ENCODE results near the gene PCTP. TPM values are rescaled to one million over a fixed set of nuclear protein-coding genes. Genes with fewer than 3 reads are reported as not detected.

The PCTP gene
- total and polyA plus RNA-seq, 2 experiments from 2014 or later, result 22.7 to 35.4 TPM

- H3K4me1 ChIP-seq (ENCODE audit: insufficient read depth), result peaks cover 39% of the 10 kb centered on the region
- H3K27ac ChIP-seq, result no peak overlapping the region
- no peak overlapping the region for H3K4me3 ChIP-seq
- H3K36me3 ChIP-seq (replicated peaks; ENCODE audit: insufficient read depth, low read depth), result no peaks in the 10 kb centered on the region
- no peaks in the 10 kb centered on the region for H3K9me2 ChIP-seq (replicated peaks; ENCODE audit: insufficient read depth)
- TF ChIP-seq CTCF (IDR thresholded peaks at IDR 0.05; ENCODE audit: poor library complexity) (no peak), EZH2 (IDR thresholded peaks at IDR 0.05; ENCODE audit: borderline replicate concordance) (no peak), EZH2phosphoT487 (IDR thresholded peaks at IDR 0.05; ENCODE audit: low read depth, severe bottlenecking, unreplicated experiment) (no peak)
- H3K27me3 ChIP-seq, result no peaks in the 10 kb centered on the region
- no peak overlapping the region for H3K4me2 ChIP-seq
- 83% methylated on average over 1 of the region's 1 CpG for WGBS (ENCODE audit: low lambda C conversion rate, missing lambda C conversion rate)
- H4K20me1 ChIP-seq (ENCODE audit: insufficient read depth, poor library complexity, severe bottlenecking), result no peaks in the 10 kb centered on the region
- DNase-seq (ENCODE audit: low spot score), result no peak
- H3K9me3 ChIP-seq (ENCODE audit: low read depth), result no peaks in the 10 kb centered on the region
- no peak overlapping the region for H2AFZ ChIP-seq
- no peaks in the 10 kb centered on the region for H3K79me2 ChIP-seq
These were observed 22.9 kb upstream of the PCTP start for GRCh38 chr17:55727920-55728319.

DNA sequence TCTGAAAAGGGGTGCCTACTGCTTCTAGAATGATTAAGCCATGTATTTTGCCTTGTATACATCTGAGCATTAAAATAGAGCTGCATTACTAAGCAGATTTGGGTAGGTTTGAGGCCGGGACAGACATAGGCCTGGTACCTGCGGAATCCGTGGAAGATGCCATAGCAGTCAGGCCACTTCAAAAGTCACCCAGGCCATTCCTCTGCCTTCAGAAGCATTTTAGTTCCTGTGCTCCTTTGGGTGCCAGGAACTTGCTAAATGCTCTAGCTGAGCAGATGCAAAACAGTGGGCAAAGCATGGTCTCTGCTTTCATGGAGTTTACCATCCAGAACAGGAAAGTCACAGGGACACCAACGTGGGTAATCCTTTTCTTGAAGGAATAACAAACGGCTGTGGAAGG is 22.5 kb upstream of the PCTP start:
- DNase-seq (ENCODE audit: low spot score), result no peak
- WGBS (ENCODE audit: low lambda C conversion rate, missing lambda C conversion rate), result 60% methylated on average over 5 of the region's 5 CpGs
- Histone ChIP-seq H3K4me3 (no peak overlapping the region), H3K79me2 (no peaks in the 10 kb centered on the region), H3K27me3 (no peaks in the 10 kb centered on the region), H4K20me1 (ENCODE audit: insufficient read depth, poor library complexity, severe bottlenecking) (no peaks in the 10 kb centered on the region), H3K9me2 (replicated peaks; ENCODE audit: insufficient read depth) (no peaks in the 10 kb centered on the region), H3K36me3 (replicated peaks; ENCODE audit: insufficient read depth, low read depth) (no peaks in the 10 kb centered on the region), H3K9me3 (ENCODE audit: low read depth) (no peaks in the 10 kb centered on the region), H3K4me1 (ENCODE audit: insufficient read depth) (peaks cover 42% of the 10 kb centered on the region), H3K27ac (peak overlapping the region; percentile 17), H3K4me2 (no peak overlapping the region), H2AFZ (no peak overlapping the region)
- TF ChIP-seq EZH2phosphoT487 (IDR thresholded peaks at IDR 0.05; ENCODE audit: low read depth, severe bottlenecking, unreplicated experiment) (no peak), EZH2 (IDR thresholded peaks at IDR 0.05; ENCODE audit: borderline replicate concordance) (no peak), CTCF (IDR thresholded peaks at IDR 0.05; ENCODE audit: poor library complexity) (no peak)

GRCh38 chr17:55728833-55729232 is 22.0 kb upstream of the PCTP start:
- Histone ChIP-seq H3K4me1 (ENCODE audit: insufficient read depth) (peaks cover 42% of the 10 kb centered on the region), H4K20me1 (ENCODE audit: insufficient read depth, poor library complexity, severe bottlenecking) (no peaks in the 10 kb centered on the region), H2AFZ (no peak overlapping the region), H3K9me3 (ENCODE audit: low read depth) (no peaks in the 10 kb centered on the region), H3K27ac (peak overlapping the region; percentile 17), H3K27me3 (no peaks in the 10 kb centered on the region), H3K9me2 (replicated peaks; ENCODE audit: insufficient read depth) (no peaks in the 10 kb centered on the region), H3K36me3 (replicated peaks; ENCODE audit: insufficient read depth, low read depth) (no peaks in the 10 kb centered on the region), H3K4me3 (no peak overlapping the region), H3K4me2 (no peak overlapping the region), H3K79me2 (no peaks in the 10 kb centered on the region)
- 61% methylated on average over 5 of the region's 5 CpGs for WGBS (ENCODE audit: low lambda C conversion rate, missing lambda C conversion rate)
- TF ChIP-seq EZH2 (IDR thresholded peaks at IDR 0.05; ENCODE audit: borderline replicate concordance), result no peak
- TF ChIP-seq EZH2phosphoT487 (IDR thresholded peaks at IDR 0.05; ENCODE audit: low read depth, severe bottlenecking, unreplicated experiment), result no peak
- TF ChIP-seq CTCF (IDR thresholded peaks at IDR 0.05; ENCODE audit: poor library complexity), result no peak
- DNase-seq (ENCODE audit: low spot score), result no peak

DNA sequence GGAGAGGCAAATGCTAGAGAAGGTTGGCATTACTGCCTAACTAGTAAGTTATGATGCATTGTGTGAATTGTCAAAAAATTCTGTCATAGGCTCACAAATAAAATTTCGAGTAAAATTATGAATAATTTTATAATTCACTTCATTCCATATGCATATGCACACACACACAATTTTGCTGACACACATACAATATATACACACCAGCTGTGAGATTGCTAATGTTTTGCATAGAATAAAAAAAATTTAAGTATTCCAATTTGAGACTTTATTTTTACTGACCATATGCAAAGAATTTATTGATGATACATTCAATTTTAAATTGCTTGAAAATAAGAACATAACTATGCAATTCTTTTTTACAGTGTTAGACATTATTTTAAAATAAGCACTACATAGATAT is 21.4 kb upstream of the PCTP start:
- Histone ChIP-seq H2AFZ (no peak overlapping the region), H4K20me1 (ENCODE audit: insufficient read depth, poor library complexity, severe bottlenecking) (no peaks in the 10 kb centered on the region), H3K9me2 (replicated peaks; ENCODE audit: insufficient read depth) (no peaks in the 10 kb centered on the region), H3K4me3 (no peak overlapping the region), H3K79me2 (no peaks in the 10 kb centered on the region), H3K9me3 (ENCODE audit: low read depth) (no peaks in the 10 kb centered on the region), H3K4me2 (no peak overlapping the region), H3K4me1 (ENCODE audit: insufficient read depth) (peaks cover 42% of the 10 kb centered on the region), H3K27ac (no peak overlapping the region), H3K36me3 (replicated peaks; ENCODE audit: insufficient read depth, low read depth) (no peaks in the 10 kb centered on the region), H3K27me3 (no peaks in the 10 kb centered on the region)
- TF ChIP-seq EZH2phosphoT487 (IDR thresholded peaks at IDR 0.05; ENCODE audit: low read depth, severe bottlenecking, unreplicated experiment), result no peak
- no peak for TF ChIP-seq EZH2 (IDR thresholded peaks at IDR 0.05; ENCODE audit: borderline replicate concordance)
- WGBS (ENCODE audit: low lambda C conversion rate, missing lambda C conversion rate), result 79% methylated on average over 1 of the region's 1 CpG
- DNase-seq (ENCODE audit: low spot score), result no peak
